ENCODE data around the gene NOL7.

The NOL7 gene

DNA sequence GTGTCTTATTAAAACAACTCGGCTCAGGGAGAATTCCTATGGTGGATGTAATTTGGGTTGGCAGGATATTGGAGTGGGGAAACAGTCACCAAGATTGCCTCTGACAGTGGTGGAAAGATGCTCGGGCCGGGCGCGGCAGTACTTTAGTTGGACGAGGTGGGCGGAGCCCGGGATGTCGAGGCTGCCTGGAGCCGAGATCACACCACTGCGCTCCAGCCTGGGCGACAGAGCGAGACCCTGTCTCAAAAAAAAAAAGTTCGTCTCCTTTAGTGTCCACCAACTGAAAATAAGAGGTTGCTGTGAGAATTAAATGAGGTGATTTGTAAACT, 621 bp downstream of the NOL7 start:
- H3K9me3 Mint-ChIP-seq: no peaks in the 10 kb centered on the region
- H3K36me3 Mint-ChIP-seq: peaks cover 18% of the 10 kb centered on the region
- H3K27me3 Mint-ChIP-seq: no peaks in the 10 kb centered on the region
- peak overlapping the region; percentile 99 for H3K27ac Mint-ChIP-seq
- H3K4me3 Mint-ChIP-seq: peak overlapping the region; percentile 96
- peaks cover 38% of the 10 kb centered on the region for H3K4me1 Mint-ChIP-seq

GRCh38 chr6:13617066-13617465, 1.9 kb downstream of the NOL7 start:
- peak overlapping the region; percentile 79 for H3K27ac Mint-ChIP-seq
- H3K36me3 Mint-ChIP-seq: peaks cover 19% of the 10 kb centered on the region
- peaks cover 31% of the 10 kb centered on the region for H3K4me1 Mint-ChIP-seq
- H3K27me3 Mint-ChIP-seq: no peaks in the 10 kb centered on the region
- H3K4me3 Mint-ChIP-seq: peak overlapping the region; percentile 96
- no peaks in the 10 kb centered on the region for H3K9me3 Mint-ChIP-seq

- Mint-ChIP-seq H3K36me3 (peaks cover 22% of the 10 kb centered on the region), H3K27ac (peak overlapping the region; percentile 87)
These were observed 9.7 kb downstream of the NOL7 start for GRCh38 chr6:13624871-13625288.

DNA sequence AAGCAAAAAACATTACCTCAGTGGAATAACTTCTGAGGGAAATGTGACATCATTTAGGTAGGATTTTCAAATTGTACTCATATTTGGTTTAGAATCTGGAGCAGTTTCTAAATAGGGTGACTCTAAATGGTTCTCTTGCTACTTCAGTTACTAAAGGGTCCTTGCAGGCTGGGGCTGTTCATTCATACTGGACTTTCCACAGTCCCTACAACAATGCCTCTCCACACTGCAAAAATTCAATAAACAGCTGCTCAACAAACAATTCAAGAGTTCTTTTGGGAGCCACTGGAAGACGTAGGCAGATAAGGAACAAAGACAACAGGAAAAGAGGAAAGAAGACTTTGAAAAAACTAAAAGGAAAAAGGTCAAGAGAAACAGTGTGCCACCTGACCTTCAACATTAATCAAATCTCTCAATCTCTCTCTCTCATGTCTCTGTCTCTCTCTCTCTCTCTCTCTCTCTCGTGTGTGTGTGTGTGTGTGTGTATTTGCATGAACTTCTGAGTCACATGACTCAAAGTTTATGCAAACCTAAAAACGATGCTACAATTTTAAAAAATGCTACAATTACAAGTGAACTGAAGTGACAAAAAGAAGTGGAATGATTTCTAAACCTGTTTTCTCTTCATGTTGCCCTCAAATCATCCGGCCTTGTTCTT, 14.5 kb downstream of the NOL7 start:
- Mint-ChIP-seq H3K4me3 (peak overlapping the region; percentile 12), H3K9me3 (no peaks in the 10 kb centered on the region), H3K36me3 (peaks cover 23% of the 10 kb centered on the region), H3K27me3 (no peaks in the 10 kb centered on the region), H3K27ac (peak overlapping the region; percentile 97), H3K4me1 (peaks cover 53% of the 10 kb centered on the region)

More at GRCh38 chr6:13624871-13625288, 9.7 kb downstream of the NOL7 start:
- Mint-ChIP-seq H3K4me1 (peaks cover 33% of the 10 kb centered on the region), H3K4me3 (no peak overlapping the region), H3K27me3 (no peaks in the 10 kb centered on the region), H3K9me3 (no peaks in the 10 kb centered on the region)

GRCh38 chr6:13630499-13630898, 15.4 kb downstream of the NOL7 start:
- H3K36me3 Mint-ChIP-seq: peaks cover 27% of the 10 kb centered on the region

GRCh38 chr6:13633343-13633742, 18.2 kb downstream of the NOL7 start:
- Mint-ChIP-seq H3K4me3 (no peak overlapping the region), H3K27ac (no peak overlapping the region), H3K4me1 (peaks cover 71% of the 10 kb centered on the region), H3K9me3 (no peaks in the 10 kb centered on the region), H3K36me3 (peaks cover 29% of the 10 kb centered on the region), H3K27me3 (no peaks in the 10 kb centered on the region)

More at GRCh38 chr6:13630499-13630898, 15.4 kb downstream of the NOL7 start:
- Mint-ChIP-seq H3K4me3 (no peak overlapping the region), H3K9me3 (no peaks in the 10 kb centered on the region), H3K4me1 (peaks cover 56% of the 10 kb centered on the region), H3K27ac (peak overlapping the region; percentile 81), H3K27me3 (no peaks in the 10 kb centered on the region)

- no peaks in the 10 kb centered on the region for H3K27me3 Mint-ChIP-seq
- H3K27ac Mint-ChIP-seq: peak overlapping the region; percentile 93
- H3K36me3 Mint-ChIP-seq: peaks cover 34% of the 10 kb centered on the region
- H3K4me3 Mint-ChIP-seq: peak overlapping the region; percentile 28
- peaks cover 69% of the 10 kb centered on the region for H3K4me1 Mint-ChIP-seq
- no peaks in the 10 kb centered on the region for H3K9me3 Mint-ChIP-seq
These were observed 21.0 kb downstream of the NOL7 start for GRCh38 chr6:13635948-13636658.

DNA sequence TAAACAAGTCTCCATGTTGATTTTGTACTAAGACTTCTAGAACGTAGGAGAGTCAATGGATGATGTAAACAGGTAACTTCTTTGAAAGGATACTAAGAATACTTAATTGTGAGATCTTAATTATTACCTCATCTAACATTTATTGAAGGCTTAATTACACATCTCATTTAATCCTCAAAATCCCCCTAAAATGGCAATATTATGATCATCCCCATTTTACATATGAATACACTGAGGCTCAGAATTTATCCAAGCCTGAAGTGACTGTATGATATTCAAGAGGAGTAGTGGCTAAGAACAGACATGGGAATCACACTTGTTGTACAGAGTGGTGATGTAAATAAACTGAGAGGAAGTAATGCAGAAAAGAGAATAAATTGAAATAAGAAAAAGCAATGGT, 22.9 kb downstream of the NOL7 start:
- peaks cover 31% of the 10 kb centered on the region for H3K36me3 Mint-ChIP-seq
- peaks cover 68% of the 10 kb centered on the region for H3K4me1 Mint-ChIP-seq
- peak overlapping the region; percentile 66 for H3K27ac Mint-ChIP-seq
- H3K27me3 Mint-ChIP-seq: no peaks in the 10 kb centered on the region
- no peak overlapping the region for H3K4me3 Mint-ChIP-seq
- H3K9me3 Mint-ChIP-seq: no peaks in the 10 kb centered on the region

DNA sequence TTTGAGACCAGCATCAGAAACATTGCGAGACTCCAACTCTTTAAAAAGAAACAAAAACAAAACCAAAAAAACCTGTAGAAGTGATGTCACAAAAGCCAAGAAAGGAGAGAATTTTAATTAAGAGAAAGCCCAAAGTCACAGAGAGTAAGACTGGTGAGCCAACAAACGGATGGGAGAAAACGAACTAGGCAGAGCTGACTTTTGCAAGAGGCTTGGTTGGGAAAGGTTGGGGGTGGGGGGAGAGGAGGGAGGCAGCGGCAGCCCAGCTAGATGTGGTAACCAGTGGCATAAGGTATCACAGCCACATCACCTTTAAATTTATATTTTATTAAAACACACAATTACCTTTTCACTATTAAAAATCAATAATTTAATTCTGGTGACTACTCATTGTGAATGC, 23.5 kb downstream of the NOL7 start:
- H3K27me3 Mint-ChIP-seq: no peaks in the 10 kb centered on the region
- H3K36me3 Mint-ChIP-seq: peaks cover 35% of the 10 kb centered on the region
- no peaks in the 10 kb centered on the region for H3K9me3 Mint-ChIP-seq
- H3K4me1 Mint-ChIP-seq: peaks cover 72% of the 10 kb centered on the region
- H3K27ac Mint-ChIP-seq: peak overlapping the region; percentile 66
- H3K4me3 Mint-ChIP-seq: no peak overlapping the region

- peak overlapping the region; percentile 83 for H3K27ac Mint-ChIP-seq
- H3K4me1 Mint-ChIP-seq: peaks cover 55% of the 10 kb centered on the region
- peak overlapping the region; percentile 30 for H3K4me3 Mint-ChIP-seq
- H3K27me3 Mint-ChIP-seq: no peaks in the 10 kb centered on the region
- H3K36me3 Mint-ChIP-seq: peaks cover 30% of the 10 kb centered on the region
- H3K9me3 Mint-ChIP-seq: no peaks in the 10 kb centered on the region
These were observed 26.2 kb downstream of the NOL7 start for GRCh38 chr6:13641315-13641714.

DNA sequence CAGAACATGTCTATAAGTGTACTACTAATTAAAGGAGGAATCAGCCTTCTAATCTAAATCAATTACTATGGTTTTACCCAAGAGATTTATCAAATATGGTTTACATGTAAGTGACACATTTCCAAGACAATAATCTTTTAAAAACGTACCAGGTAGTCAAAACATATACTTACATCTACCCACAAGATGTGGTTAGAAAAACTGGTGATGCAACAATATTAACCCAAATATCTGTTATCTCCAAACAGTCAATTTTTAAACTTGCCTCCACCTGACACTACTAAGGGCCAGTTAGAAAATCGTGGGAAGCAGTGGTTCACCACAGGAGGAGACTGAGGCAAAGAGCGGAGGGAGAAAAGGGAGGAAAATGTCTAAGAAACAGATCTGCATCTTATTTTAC, 28.0 kb downstream of the NOL7 start:
- Mint-ChIP-seq H3K9me3 (no peaks in the 10 kb centered on the region), H3K36me3 (peaks cover 27% of the 10 kb centered on the region), H3K4me3 (no peak overlapping the region), H3K27me3 (no peaks in the 10 kb centered on the region), H3K27ac (peak overlapping the region; percentile 93), H3K4me1 (peaks cover 37% of the 10 kb centered on the region)

GRCh38 chr6:13648850-13649249, 33.7 kb downstream of the NOL7 start:
- Mint-ChIP-seq H3K36me3 (peaks cover 21% of the 10 kb centered on the region), H3K9me3 (no peaks in the 10 kb centered on the region), H3K27ac (peak overlapping the region; percentile 60), H3K27me3 (no peaks in the 10 kb centered on the region), H3K4me1 (peaks cover 19% of the 10 kb centered on the region), H3K4me3 (no peak overlapping the region)

DNA sequence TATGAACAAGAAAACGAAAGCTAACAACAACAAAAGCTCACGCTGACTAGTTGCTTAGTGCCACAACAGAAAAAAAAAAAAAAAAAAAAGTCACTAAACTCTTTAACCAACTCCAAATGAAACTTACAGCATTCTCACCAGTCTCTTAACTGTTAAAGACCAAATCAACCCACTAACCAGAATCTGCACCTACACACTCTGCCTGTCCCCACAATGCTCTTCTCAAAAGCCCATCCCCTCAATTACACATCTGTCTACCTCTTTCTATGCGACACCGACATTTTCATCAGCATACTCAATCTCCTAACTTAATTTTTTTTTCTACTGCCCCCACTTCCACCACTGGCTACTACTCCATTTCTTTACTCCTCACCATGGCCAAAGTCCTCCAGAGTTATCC, 34.3 kb downstream of the NOL7 start:
- H3K36me3 Mint-ChIP-seq: peaks cover 20% of the 10 kb centered on the region
- no peaks in the 10 kb centered on the region for H3K9me3 Mint-ChIP-seq
- no peak overlapping the region for H3K4me3 Mint-ChIP-seq

DNA sequence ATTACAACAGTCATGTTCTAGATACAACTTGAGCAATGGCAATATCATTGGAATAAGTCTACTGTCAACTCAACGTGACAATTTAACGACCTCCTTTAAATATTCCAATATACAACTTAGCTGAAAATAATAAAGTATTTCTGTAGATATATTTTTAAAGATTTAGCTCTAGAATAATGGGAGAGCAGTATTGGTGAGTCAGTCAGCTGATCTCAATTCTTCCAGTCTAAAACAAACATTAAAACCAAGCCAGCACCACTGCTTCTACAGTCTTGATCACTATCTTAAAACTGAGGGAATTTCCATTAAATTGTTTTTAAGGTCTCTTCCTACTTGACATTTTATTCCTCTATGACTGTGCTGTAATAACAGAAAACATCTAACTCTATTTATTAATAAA, 38.2 kb downstream of the NOL7 start:
- Mint-ChIP-seq H3K4me1 (peaks cover 43% of the 10 kb centered on the region), H3K27me3 (no peaks in the 10 kb centered on the region), H3K9me3 (no peaks in the 10 kb centered on the region), H3K27ac (no peak overlapping the region), H3K36me3 (peaks cover 21% of the 10 kb centered on the region), H3K4me3 (no peak overlapping the region)

More for the DNA sequence above, 34.3 kb downstream of the NOL7 start:
- Mint-ChIP-seq H3K4me1 (peaks cover 19% of the 10 kb centered on the region), H3K27me3 (no peaks in the 10 kb centered on the region), H3K27ac (peak overlapping the region; percentile 60)

GRCh38 chr6:13654496-13654895, 39.4 kb downstream of the NOL7 start:
- Mint-ChIP-seq H3K27me3 (no peaks in the 10 kb centered on the region), H3K36me3 (peaks cover 18% of the 10 kb centered on the region), H3K4me1 (peaks cover 48% of the 10 kb centered on the region), H3K9me3 (no peaks in the 10 kb centered on the region), H3K27ac (peak overlapping the region; percentile 55), H3K4me3 (no peak overlapping the region)

- Mint-ChIP-seq H3K36me3 (peaks cover 14% of the 10 kb centered on the region), H3K4me1 (peaks cover 54% of the 10 kb centered on the region), H3K9me3 (no peaks in the 10 kb centered on the region), H3K4me3 (no peak overlapping the region), H3K27me3 (no peaks in the 10 kb centered on the region), H3K27ac (no peak overlapping the region)
These were observed 40.6 kb downstream of the NOL7 start for GRCh38 chr6:13655700-13656099.
